ENCODE data around the gene RHOBTB1. TPM values are rescaled to one million over a fixed set of nuclear protein-coding genes. Genes with fewer than 3 reads are reported as not detected.

Gene RHOBTB1
- total RNA-seq, 2 experiments from 2014 or later = not detected

GRCh38 chr10:60913657-60914056 is 30.3 kb downstream of the RHOBTB1 start:
- ChIA-PET POLR2A (no interaction called here), CTCF (no interaction called here)
- DNase-seq (no peak), ATAC-seq (ENCODE audit: poor library complexity) (no peak)
- Histone ChIP-seq H3K36me3 (ENCODE audit: insufficient read depth, low read length) (no peaks in the 10 kb centered on the region), H3K4me1 (ENCODE audit: insufficient read depth, low read length) (no peaks in the 10 kb centered on the region), H3K27ac (ENCODE audit: low read depth in 1 of 2, low read length in 2 of 2) (no peak overlapping the region), H3K9me3 (ENCODE audit: control insufficient read depth in 1 of 2, insufficient read depth in 1 of 2, low read length in 2 of 2) (no peaks in the 10 kb centered on the region), H3K4me3 (ENCODE audit: low read length) (no peak overlapping the region), H3K27me3 (ENCODE audit: control insufficient read depth in 1 of 2, insufficient read depth in 2 of 2, low read length in 2 of 2) (peaks cover 0 to 2% of the 10 kb centered on the region in 2 experiments)
- no peak for TF ChIP-seq CTCF (IDR thresholded peaks at IDR 0.05)
- intact Hi-C loops (cut with DNase I, micrococcal nuclease) = no loop called here
- H3K36me3 Mint-ChIP-seq (ENCODE audit: low read depth) = no peaks in the 10 kb centered on the region
- H3K27me3 Mint-ChIP-seq = peaks cover 3% of the 10 kb centered on the region
- peaks cover 14% of the 10 kb centered on the region for H3K4me1 Mint-ChIP-seq (ENCODE audit: low read depth)
- no peaks in the 10 kb centered on the region for H3K9me3 Mint-ChIP-seq
- H3K27ac Mint-ChIP-seq = no peak overlapping the region
- no peak overlapping the region for H3K4me3 Mint-ChIP-seq

- ChIA-PET POLR2A (no interaction called here), CTCF (no interaction called here)
- Mint-ChIP-seq H3K27ac (no peak overlapping the region), H3K4me1 (ENCODE audit: low read depth) (peaks cover 14% of the 10 kb centered on the region), H3K9me3 (no peaks in the 10 kb centered on the region), H3K27me3 (peaks cover 3% of the 10 kb centered on the region), H3K36me3 (ENCODE audit: low read depth) (no peaks in the 10 kb centered on the region), H3K4me3 (no peak overlapping the region)
- no peaks in the 10 kb centered on the region for H3K36me3 ChIP-seq (ENCODE audit: insufficient read depth, low read length)
- intact Hi-C loops (cut with DNase I, micrococcal nuclease) = no loop called here
- DNase-seq (no peak), ATAC-seq (ENCODE audit: poor library complexity) (no peak)
- no peak overlapping the region for H3K27ac ChIP-seq (ENCODE audit: low read depth in 1 of 2, low read length in 2 of 2)
- H3K27me3 ChIP-seq (ENCODE audit: control insufficient read depth in 1 of 2, insufficient read depth in 2 of 2, low read length in 2 of 2) = peaks cover 0 to 2% of the 10 kb centered on the region in 2 experiments
- no peak for TF ChIP-seq CTCF (IDR thresholded peaks at IDR 0.05)
- H3K4me1 ChIP-seq (ENCODE audit: insufficient read depth, low read length) = no peaks in the 10 kb centered on the region
- H3K9me3 ChIP-seq (ENCODE audit: control insufficient read depth in 1 of 2, insufficient read depth in 1 of 2, low read length in 2 of 2) = no peaks in the 10 kb centered on the region
- H3K4me3 ChIP-seq (ENCODE audit: low read length) = no peak overlapping the region
Measured at GRCh38 chr10:60913071-60913470, 30.9 kb downstream of the RHOBTB1 start.

- peaks cover 0 to 2% of the 10 kb centered on the region in 2 experiments for H3K27me3 ChIP-seq (ENCODE audit: control insufficient read depth in 1 of 2, insufficient read depth in 2 of 2, low read length in 2 of 2)
- H3K27ac ChIP-seq (ENCODE audit: low read depth in 1 of 2, low read length in 2 of 2) = no peak overlapping the region
- Mint-ChIP-seq H3K4me1 (ENCODE audit: low read depth) (peaks cover 14% of the 10 kb centered on the region), H3K36me3 (ENCODE audit: low read depth) (no peaks in the 10 kb centered on the region), H3K27me3 (peaks cover 3% of the 10 kb centered on the region), H3K27ac (no peak overlapping the region), H3K9me3 (no peaks in the 10 kb centered on the region), H3K4me3 (no peak overlapping the region)
- H3K4me1 ChIP-seq (ENCODE audit: insufficient read depth, low read length) = no peaks in the 10 kb centered on the region
- H3K4me3 ChIP-seq (ENCODE audit: low read length) = no peak overlapping the region
- ChIA-PET CTCF (no interaction called here), POLR2A (no interaction called here)
- H3K9me3 ChIP-seq (ENCODE audit: control insufficient read depth in 1 of 2, insufficient read depth in 1 of 2, low read length in 2 of 2) = no peaks in the 10 kb centered on the region
- TF ChIP-seq CTCF (IDR thresholded peaks at IDR 0.05) = no peak
- ATAC-seq (ENCODE audit: poor library complexity) (no peak), DNase-seq (no peak)
- intact Hi-C loops (cut with DNase I, micrococcal nuclease) = no loop called here
- H3K36me3 ChIP-seq (ENCODE audit: insufficient read depth, low read length) = no peaks in the 10 kb centered on the region
Measured at GRCh38 chr10:60911715-60912114, 32.3 kb downstream of the RHOBTB1 start.

All from CD4-positive, alpha-beta T cell (primary cell).